NCI-H526 treated with DMSO at 0.1 percent for 48 hours (cell line): ENCODE measurements around the gene PARD6B.
"Not testable (repeated sequence)": the region's sequence is repeated elsewhere in the genome, so short reads cannot be mapped to it uniquely, and the experiment has no call there.

Source experiments
- DNase-seq: peaks from one replicate; lab custom pipeline; 2025; lab: John Stamatoyannopoulos, UW

PARD6B gene, protein sequence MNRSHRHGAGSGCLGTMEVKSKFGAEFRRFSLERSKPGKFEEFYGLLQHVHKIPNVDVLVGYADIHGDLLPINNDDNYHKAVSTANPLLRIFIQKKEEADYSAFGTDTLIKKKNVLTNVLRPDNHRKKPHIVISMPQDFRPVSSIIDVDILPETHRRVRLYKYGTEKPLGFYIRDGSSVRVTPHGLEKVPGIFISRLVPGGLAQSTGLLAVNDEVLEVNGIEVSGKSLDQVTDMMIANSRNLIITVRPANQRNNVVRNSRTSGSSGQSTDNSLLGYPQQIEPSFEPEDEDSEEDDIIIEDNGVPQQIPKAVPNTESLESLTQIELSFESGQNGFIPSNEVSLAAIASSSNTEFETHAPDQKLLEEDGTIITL

GRCh38 chr20:50731055-50731929, at the start of gene PARD6B:
PARD6B (plus strand) TSS chr20:50731580; CDS start chr20:50731787, 207 bp downstream.
- DNase-seq = peak; percentile 99

DNA sequence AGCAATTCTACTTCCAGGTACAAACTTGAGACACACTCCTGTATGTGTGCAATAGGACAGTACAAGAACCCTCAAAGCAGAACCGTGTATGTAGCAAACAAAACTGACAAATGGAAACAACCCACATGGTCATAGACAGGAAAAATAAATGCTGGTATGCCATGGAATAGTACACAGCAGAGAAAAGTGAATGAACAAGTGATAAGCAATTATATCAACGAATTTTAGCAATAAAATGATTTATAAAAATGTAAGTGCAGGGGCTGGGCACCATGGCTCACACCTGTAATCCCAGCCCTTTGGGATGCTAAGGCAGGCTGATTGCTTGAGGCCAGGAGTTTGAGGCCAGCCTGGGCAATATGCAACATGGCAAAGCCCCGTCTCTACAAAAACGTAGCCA, 49.3 kb upstream of the PARD6B start:
- DNase-seq = no peak

GRCh38 chr20:50682947-50683530, 48.3 kb upstream of the PARD6B start:
- DNase-seq = no peak

DNA sequence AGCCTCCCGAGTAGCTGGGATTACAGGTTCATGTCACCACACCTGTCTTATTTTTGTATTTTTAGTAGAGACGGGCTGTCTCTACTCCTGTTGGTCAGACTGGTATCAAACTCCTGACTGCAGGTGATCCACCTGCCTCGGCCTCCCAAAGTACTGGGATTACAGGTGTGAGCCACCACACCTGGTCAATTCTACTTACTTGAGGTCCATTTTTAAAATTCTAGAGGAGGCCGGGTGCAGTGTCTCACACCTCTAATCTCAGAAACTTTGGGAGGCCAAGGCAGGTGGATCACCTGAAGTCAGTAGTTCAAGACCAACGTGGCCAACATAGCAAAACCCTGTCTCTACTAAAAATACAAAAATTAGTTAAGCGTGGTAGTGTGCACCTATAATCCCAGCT, 47.8 kb upstream of the PARD6B start:
- DNase-seq = no peak

- DNase-seq = no peak
Observed at GRCh38 chr20:50686821-50687220, 44.6 kb upstream of the PARD6B start.

GRCh38 chr20:50688256-50688975, 43.0 kb upstream of the PARD6B start:
- no peak for DNase-seq

DNA sequence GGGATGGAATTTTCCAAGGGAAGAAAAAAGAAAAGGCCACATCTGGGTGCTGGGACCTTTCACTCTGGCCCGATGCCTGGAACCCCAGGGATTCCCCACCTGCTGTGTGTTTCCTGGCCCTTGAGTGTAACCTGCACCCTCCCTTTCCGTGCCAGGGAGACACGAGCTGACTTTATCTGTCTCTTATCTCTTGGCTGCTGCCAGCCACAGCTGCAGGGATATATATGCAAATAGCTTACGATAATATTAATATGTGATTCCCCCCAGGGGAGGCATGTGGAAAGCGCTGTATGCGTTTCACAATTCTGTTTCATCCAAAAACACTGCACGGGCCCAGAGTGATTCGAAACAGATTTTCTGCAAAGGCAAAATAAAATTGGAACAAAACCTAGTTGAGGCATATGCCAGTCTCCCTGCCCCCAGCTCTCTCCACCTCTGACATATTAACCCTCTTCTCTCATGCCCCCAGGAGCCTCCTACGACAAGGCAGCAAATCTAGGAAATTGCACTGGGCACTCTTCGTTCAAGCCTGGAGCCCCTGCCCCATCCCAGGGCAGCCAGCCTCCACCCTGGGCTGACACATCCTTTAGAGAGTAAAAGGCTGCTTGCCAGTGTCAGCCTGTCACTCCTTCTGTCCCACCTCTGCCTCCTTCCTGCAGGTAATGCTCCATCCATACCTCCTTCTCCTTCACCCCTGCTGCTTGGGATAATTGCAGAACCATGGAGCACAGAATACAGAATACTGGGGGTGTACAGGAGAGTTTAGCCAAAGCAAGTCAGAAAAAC, 41.3 kb upstream of the PARD6B start:
- peak; percentile 95 for DNase-seq

DNA sequence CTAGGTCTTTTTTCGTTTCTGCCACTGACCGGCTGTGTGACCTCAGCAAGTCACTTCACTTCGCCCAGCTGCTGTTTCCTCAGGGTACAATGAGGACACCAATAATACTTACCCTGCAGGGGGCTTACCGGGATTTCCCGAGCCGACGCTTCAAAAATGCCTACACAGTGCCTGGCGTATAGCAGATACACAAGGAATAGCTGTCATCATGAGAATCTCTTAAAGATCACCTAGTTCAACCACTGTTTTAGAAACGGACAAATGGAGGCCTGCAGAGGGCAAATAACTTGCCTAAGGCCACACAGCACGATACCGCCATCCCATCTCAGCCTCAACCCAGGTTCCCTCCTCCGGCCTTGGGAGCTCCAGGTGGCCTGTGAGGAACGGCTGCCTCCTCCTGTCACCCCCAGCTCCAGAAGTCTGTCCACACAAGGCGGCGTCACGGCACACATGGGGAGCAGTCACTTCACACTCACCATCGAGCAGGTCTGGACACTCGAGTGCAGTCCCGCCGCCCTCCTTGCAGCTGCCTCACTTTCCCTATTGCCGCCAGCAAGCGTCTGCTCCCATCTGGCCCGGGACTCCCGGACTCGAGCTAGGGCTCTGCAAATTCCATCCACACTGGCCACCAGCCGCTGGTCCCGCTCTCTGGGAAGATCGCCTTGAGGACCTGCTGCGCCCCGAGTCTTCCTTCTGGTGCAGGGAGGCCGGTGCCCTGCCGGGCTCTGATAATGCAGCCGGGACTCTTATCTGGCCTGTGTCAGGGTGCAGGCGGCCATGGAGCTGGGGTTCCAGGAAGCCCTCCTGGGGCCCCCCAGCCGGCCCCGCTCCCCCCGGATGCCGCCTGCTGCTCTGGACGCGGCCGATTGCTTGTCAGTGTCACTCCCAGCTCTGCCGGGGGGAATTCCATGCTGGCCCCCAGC, 40.5 kb upstream of the PARD6B start, which contains the start of gene RIPOR3:
TSS of gene RIPOR3 (minus strand) at position 893 of the 923 bp plus-strand sequence. CDS start at position 479, 414 bp downstream.
- no peak for DNase-seq

DNA sequence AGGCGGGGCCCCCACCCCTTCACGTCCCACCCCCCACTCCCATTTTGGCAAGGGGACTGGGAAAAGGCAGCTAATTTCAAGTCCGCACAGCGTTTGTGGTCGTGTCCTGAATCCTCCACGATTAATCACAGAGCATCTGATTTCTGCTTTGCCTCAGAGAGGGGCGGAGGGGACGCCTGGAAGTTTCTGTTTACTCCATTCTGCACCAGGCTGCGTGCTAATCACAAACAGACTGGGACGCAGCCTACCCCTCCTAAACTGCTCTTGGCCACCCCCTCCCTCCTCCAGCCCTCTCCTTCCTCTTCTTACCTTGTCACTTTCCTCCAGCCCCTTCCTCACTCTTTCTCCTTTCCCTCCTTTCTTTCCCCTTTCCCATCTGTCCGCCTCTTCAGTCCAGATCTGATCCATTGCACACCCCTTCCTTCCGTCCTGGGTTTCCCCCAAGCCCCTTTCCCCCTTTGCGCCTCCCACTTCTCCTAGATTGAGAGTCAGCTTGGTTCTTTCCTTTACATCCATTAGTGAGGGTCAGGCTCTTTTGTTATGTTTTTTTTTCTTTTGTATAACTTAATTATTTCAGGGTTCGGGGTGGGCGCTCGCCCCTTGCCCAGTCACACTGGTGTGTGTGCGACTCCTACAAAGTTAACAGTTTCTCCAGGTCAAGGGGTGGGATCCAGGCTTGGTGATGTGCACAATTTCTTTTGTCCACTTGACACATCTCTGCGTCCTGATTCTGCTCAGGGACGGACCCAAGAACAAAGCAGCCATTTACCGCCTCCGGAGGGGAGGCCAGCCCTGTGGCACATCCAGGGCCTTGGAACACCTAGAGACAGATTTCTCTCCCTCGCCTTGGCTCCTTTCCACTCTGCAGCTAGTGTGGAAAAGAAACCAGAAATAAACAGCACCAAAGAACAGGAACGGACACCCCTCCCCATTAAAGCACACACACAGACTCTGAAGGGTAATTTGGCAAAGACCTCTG, 39.5 kb upstream of the PARD6B start:
- no peak for DNase-seq

DNA sequence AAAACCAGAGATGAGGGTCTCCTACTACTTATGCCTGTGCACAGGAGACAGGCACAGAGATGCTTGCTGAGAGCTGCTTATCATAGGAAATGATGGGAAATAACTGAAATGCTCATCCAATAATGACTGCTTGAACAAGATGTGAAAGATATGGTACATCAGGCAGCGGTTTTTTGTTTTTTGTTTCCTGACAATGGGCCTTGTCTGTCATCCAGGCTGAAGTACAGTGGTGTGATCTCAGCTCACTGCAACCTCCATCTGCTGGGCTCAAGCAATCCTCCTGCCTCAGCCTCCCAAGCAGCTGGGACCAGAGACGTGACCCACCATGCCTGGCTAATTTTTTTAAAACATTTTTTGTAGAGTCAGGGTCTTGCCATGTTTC, 38.8 kb upstream of the PARD6B start:
- DNase-seq = no peak

DNA sequence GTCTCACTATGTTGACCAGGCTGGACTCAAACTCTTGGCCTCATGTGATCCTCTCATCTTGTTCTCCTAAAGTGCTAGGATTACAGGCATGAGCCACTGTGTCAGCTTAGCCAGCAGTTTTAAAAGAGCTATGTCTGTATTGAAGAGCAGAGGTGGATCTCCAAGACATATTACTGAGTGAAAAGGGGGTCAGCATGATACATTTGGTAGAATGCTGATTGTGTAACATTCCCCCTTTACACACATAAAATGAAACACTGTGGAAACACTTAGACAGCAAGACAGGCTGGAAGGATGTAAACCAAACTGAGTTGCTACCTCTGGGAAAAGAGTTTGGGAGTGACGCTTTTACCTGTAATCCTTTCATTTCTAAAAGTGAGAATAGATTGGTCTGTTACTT, 38.4 kb upstream of the PARD6B start:
- no peak for DNase-seq

DNA sequence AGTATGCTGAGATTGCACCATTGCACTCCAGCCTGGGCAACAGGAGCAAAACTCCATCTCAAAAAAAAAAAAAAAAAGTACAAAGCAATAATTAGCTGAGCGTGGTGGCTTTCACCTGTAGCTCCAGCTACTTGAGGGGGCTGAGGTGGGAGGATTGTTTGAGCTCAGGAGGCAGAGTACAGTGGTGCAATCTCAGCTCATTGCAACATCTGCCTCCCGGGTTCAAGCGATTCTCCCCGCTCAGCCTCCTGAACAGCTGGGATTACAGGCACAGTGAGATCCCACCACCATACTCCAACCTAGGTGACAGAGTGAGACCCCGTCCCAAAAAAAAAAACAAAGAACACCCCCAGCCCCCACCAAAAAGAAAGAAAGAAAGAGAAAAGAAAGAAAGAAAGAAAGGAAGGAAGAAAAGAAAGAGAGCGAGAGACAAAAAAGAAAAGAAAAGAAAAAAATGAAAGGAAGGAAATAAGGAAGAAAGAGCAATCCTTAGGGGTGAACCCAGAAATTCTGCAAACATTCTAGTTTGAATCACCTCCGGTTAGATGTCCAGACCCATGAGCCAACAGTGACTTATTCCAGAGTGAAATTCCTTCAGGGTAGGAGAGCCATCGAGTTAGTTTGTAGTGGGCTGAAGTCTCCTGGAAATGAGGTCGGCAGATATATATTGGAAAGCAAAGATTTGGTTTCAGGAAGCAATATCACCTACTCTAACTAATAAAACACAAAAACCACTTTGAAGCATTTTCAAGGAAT, 36.8 kb upstream of the PARD6B start:
- no peak for DNase-seq

- no peak for DNase-seq
Observed at GRCh38 chr20:50695135-50695872, 36.1 kb upstream of the PARD6B start.

DNA sequence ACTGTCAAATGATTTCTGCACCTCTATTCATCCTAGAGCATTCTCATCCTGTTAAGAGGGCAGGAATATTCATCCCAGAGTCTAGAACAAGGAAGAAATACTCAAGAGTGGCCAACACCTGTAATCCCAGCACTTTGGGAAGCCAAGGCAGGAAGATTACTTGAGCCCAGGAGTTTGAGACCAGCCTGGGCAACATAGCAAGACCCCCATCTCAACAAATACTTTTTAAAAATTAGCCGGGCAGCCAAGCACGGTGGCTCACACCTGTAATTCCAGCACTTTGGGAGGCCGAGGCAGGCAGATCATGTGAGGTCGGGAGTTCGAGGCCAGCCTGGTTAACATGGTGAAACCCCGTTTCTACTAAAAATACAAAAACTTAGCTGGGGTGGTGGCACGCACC, 33.1 kb upstream of the PARD6B start:
- not testable (repeated sequence) for DNase-seq

- no peak for DNase-seq
Observed at GRCh38 chr20:50699688-50700087, 31.7 kb upstream of the PARD6B start.

- DNase-seq = no peak
Observed at GRCh38 chr20:50701041-50701963, 30.1 kb upstream of the PARD6B start.
